Cardiac fibroblast (primary cell): ENCODE results near the gene LRRC10B.

Experiments
- DNase-seq, 2 donors: peaks; one replicate each; pipeline versions ENCODE4 v3.0.0 to v3.0.0-alpha.2; 2010; ENCODE audit warnings: low read depth in 2 of 2
- H3K4me3 ChIP-seq, 2 donors: replicated peaks in 1 of 2; 1 replicate in 1 of 2; 2 replicates in 1 of 2; pipeline ENCODE4 v1.5.1; 2011; ENCODE audit warnings: low read depth in 2 of 2, low read length in 2 of 2, mild to moderate bottlenecking in 2 of 2, moderate library complexity in 1 of 2
- TF ChIP-seq, protein P1 (sequence below): IDR thresholded peaks from one replicate; pipeline ENCODE4 v1.5.1; 2011; ENCODE audit warnings: low read depth, mild to moderate bottlenecking, low read length, inconsistent platforms

Gene LRRC10B

DNA sequence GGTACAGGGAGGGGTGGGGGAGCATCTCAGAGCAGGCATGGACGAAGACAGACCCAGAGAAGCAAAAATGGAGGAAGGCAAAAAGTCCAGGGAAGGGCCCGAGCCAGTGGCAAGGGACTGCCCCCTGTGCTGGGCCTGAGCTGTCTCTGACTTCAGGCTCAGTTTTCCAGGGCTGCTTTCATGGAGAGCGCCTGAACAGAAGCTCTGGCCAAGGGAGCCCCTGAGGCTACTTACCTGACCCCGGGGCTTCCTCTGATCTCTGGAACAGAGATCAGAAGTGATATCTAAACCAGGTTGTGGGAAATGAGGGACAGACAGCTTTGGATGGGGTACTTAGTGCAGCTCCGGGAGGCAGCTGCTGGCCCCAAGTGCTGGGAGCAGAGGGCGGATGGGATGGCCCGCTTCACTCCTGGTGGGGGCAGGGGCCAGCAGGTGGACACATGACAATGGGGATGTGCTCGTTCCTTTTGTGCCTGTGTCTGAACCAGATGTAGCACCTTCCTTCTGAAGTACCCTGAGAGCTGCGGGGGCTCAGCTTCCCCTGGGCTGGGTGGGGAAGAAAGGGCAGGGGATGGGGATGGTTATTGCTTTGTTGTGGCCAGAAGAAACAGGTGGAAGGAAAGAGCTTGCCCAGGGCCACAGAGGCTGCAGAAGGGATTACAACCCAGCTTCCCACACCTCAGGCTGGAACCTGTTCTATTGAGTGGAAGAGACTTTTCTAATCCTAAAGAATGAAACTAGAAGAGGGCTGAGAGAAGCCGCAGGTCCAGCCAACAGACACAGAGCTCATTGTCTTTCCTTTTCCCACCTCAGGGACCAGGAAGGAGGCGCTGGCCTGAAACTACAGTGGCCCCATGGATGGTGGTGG is 5.7 kb downstream of the LRRC10B start:
- DNase-seq = no peak
- TF ChIP-seq, protein P1, sequence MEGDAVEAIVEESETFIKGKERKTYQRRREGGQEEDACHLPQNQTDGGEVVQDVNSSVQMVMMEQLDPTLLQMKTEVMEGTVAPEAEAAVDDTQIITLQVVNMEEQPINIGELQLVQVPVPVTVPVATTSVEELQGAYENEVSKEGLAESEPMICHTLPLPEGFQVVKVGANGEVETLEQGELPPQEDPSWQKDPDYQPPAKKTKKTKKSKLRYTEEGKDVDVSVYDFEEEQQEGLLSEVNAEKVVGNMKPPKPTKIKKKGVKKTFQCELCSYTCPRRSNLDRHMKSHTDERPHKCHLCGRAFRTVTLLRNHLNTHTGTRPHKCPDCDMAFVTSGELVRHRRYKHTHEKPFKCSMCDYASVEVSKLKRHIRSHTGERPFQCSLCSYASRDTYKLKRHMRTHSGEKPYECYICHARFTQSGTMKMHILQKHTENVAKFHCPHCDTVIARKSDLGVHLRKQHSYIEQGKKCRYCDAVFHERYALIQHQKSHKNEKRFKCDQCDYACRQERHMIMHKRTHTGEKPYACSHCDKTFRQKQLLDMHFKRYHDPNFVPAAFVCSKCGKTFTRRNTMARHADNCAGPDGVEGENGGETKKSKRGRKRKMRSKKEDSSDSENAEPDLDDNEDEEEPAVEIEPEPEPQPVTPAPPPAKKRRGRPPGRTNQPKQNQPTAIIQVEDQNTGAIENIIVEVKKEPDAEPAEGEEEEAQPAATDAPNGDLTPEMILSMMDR = no peak

DNA sequence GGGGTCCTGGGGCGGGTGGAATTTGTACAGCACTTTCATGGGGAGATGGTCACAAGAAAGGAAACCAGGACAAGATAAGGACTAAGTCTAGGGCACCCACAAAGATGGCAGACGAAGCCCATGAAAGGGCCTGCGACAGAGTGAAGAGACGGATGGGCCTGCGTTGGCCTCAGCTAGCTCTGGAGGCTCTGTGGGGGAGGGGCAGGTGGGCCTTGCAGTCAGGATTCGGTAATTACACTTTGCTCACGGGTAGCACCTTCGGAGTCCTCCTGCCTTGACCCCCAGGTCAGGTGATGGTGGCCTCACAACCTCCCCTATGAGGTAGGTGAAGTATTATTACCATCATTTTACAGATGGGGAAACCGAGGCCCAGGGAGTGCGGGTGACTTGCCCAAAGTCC is 7.1 kb downstream of the LRRC10B start:
- no peak for DNase-seq

More for the DNA sequence above, 5.7 kb downstream of the LRRC10B start:
- no peak overlapping the region for H3K4me3 ChIP-seq

DNA sequence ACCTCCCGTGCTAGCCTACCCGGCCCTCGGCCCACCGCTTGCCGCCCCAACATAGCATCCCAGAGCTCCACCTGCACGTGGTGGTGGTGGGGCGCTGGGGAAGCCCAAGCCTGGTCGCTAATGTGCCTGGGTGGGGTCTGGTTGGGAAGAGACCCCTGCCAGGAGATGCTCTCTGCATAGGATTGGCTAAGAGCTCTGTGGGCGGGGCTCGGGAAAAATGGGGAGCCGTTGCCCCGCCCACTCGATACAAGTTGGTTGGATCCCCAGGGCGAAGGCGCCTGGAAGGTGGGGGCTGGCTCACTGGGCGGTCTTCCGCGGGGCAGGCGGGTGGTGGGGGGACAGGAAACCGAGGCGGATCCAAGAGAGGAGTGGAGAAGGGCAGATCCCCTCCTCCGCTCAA is 7.6 kb downstream of the LRRC10B start:
- no peak overlapping the region for H3K4me3 ChIP-seq
- no peak for DNase-seq
- TF ChIP-seq, protein P1 = no peak

More for the DNA sequence above, 7.1 kb downstream of the LRRC10B start:
- no peak overlapping the region for H3K4me3 ChIP-seq
- TF ChIP-seq, protein P1 = no peak

DNA sequence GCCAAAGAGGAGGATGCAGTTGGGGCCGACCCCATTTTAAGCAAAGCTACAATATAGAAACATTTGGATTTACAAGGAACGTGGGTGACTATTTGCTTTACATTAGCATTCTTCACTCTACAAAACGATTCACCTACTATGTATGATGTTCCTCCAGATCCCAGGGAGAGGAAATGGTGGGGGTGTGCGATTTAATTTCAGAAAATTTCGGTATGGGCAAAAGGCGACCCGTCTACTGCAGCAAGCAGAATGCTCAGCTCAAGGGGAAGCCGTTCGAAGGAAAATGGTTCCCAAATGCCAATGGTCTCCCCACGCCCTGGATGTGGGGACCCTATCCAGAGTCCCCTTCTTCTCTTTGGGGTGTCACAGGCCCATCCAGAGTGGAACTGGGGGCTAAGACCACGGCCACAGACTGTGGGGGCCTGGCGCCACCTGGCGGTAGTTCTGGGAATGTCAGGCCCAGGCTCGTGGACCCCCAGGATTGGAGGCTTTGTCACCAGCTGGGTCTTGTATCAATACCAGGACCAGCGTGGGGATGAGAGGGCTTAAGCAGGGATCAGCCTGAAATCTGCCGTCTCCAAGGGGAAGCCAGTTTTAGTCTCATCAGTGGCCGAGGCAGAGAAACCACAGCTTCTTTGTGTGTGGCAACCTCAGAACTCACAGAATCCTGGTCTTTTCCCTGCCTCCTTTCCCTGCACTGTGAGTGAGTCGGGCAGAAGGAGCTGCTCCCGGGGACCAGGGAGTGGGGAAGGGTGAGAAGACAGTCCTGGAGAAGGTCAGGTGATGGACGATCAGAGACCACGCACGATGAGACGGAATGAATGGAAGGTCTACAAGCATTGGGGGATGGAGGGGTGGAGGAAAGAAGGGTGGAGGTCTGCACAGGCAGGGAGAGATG is 8.4 kb downstream of the LRRC10B start:
- TF ChIP-seq, protein P1 = peak; percentile 98
- peak; percentile 28 to 33 for DNase-seq
- H3K4me3 ChIP-seq = no peak overlapping the region

DNA sequence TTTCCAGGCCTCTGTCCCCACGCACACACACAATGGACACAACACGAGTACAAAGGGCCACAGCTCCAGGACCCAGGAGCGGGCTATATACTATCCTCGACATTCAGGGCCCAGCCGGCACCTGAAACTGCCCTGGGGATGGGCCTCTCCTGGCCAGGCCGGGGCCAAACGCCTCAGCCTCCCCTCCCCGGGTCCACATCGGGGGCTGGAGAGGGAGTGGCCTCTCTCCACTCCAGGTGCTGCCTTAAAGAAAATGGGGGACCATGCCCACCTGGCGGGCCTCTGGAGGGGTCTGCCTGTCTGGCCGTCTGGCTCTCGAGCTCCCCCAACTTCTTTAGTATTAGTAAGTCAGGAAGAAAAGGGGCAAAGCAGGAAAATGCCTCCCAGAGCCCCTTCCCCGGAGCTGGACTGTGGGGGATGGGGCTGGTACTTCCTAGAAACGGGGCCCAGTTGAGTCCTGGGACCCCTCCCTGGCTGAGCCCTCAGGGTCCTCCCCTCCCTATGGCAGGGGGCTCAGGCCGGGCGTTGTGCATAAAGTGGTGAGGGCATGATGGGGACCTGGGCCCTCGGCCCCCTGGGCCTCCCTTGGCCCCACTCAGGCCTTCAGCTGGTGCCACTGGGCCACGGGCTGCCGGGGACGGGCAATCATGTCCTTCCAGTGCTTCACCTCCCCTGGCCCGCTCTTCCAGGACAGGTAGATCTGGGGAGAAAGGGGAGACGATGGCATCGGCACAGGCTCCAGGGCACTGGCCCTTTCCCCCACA is 9.7 kb downstream of the LRRC10B start:
- TF ChIP-seq, protein P1 = no peak
- no peak overlapping the region for H3K4me3 ChIP-seq
- no peak for DNase-seq

DNA sequence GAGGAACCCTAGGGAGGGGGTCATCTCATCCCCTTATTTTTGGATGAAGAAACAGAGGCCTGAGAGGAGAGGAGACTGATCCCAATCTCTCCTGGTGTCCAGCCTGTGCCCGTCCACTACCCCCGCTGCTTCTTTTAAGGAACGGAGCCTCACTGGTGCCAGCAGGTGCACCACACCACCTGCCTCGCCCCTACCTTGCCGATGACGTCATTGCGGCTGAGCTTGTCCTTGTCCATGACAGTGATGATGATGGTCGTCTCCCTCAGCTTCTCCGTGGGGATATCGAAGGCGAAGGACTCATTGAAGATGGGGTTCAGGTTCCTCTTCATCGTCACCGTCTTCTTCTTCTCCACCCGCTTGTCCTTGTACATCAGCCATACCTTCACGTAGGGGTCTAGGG is 14.3 kb downstream of the LRRC10B start:
- no peak overlapping the region for H3K4me3 ChIP-seq
- no peak for DNase-seq
- TF ChIP-seq, protein P1 = no peak
